HUES48 (cell line): ENCODE results near the gene SP1.

Experiments
- H3K27ac ChIP-seq: one replicate; pipeline ENCODE4 v1.7.0; 2013; ENCODE audit warnings: low read depth, low read length, inconsistent platforms
- H3K27me3 ChIP-seq: 2 replicates; pipeline ENCODE4 v1.6.1; 2013; ENCODE audit warnings: mild to moderate bottlenecking, low read length; ENCODE audit not compliant: control insufficient read depth, insufficient read depth
- H3K36me3 ChIP-seq: 2 replicates; pipeline ENCODE4 v1.6.1; 2013; ENCODE audit warnings: low read length; ENCODE audit not compliant: control insufficient read depth, insufficient read depth
- H3K4me1 ChIP-seq: 2 replicates; pipeline ENCODE4 v1.6.1; 2013; ENCODE audit warnings: mild to moderate bottlenecking, low read length; ENCODE audit not compliant: control insufficient read depth, insufficient read depth
- H3K4me3 ChIP-seq: 2 replicates; pipeline ENCODE4 v1.5.1; 2013; ENCODE audit warnings: mild to moderate bottlenecking, low read depth, low read length
- H3K9ac ChIP-seq: 2 replicates; pipeline ENCODE4 v1.6.1; 2013; ENCODE audit warnings: mild to moderate bottlenecking, low read depth, low read length, moderate library complexity
- H3K9me3 ChIP-seq: 2 replicates; pipeline ENCODE4 v1.6.1; 2013; ENCODE audit warnings: low read length; ENCODE audit not compliant: control insufficient read depth, insufficient read depth

The SP1 gene

GRCh38 chr12:53343449-53343848, 36.5 kb upstream of the SP1 start:
- H3K9ac ChIP-seq: no peak overlapping the region
- no peak overlapping the region for H3K27ac ChIP-seq
- peaks cover 7% of the 10 kb centered on the region for H3K4me1 ChIP-seq
- no peaks in the 10 kb centered on the region for H3K36me3 ChIP-seq
- no peaks in the 10 kb centered on the region for H3K9me3 ChIP-seq
- H3K27me3 ChIP-seq: peaks cover 32% of the 10 kb centered on the region
- H3K4me3 ChIP-seq: no peak overlapping the region

GRCh38 chr12:53343969-53344368, 36.0 kb upstream of the SP1 start:
- no peak overlapping the region; the same call in 1 of the 2 replicates for H3K4me3 ChIP-seq
- no peak overlapping the region for H3K27ac ChIP-seq

GRCh38 chr12:53344487-53344823, 35.5 kb upstream of the SP1 start:
- no peak overlapping the region for H3K27ac ChIP-seq
- peaks cover 5% of the 10 kb centered on the region for H3K4me1 ChIP-seq
- H3K4me3 ChIP-seq: peak overlapping the region; percentile 84
- H3K36me3 ChIP-seq: no peaks in the 10 kb centered on the region
- H3K9me3 ChIP-seq: no peaks in the 10 kb centered on the region
- peaks cover 32% of the 10 kb centered on the region for H3K27me3 ChIP-seq
- no peak overlapping the region for H3K9ac ChIP-seq

More at GRCh38 chr12:53343969-53344368, 36.0 kb upstream of the SP1 start:
- H3K4me1 ChIP-seq: peaks cover 5% of the 10 kb centered on the region
- no peaks in the 10 kb centered on the region for H3K36me3 ChIP-seq
- H3K27me3 ChIP-seq: peaks cover 32% of the 10 kb centered on the region
- no peaks in the 10 kb centered on the region for H3K9me3 ChIP-seq
- H3K9ac ChIP-seq: no peak overlapping the region

- Histone ChIP-seq H3K9me3 (no peaks in the 10 kb centered on the region), H3K27ac (peak overlapping the region; percentile 71), H3K27me3 (peaks cover 32% of the 10 kb centered on the region), H3K4me1 (peaks cover 5% of the 10 kb centered on the region), H3K36me3 (no peaks in the 10 kb centered on the region), H3K4me3 (peak overlapping the region; percentile 84), H3K9ac (no peak overlapping the region)
These were observed 35.0 kb upstream of the SP1 start for GRCh38 chr12:53344824-53345485.

- H3K9me3 ChIP-seq: no peaks in the 10 kb centered on the region
- no peaks in the 10 kb centered on the region for H3K36me3 ChIP-seq
- H3K27ac ChIP-seq: peak overlapping the region; percentile 71
- H3K27me3 ChIP-seq: peaks cover 30% of the 10 kb centered on the region
- no peak overlapping the region for H3K9ac ChIP-seq
- peak overlapping the region; percentile 84 for H3K4me3 ChIP-seq
- H3K4me1 ChIP-seq: peaks cover 5% of the 10 kb centered on the region
These were observed 34.3 kb upstream of the SP1 start for GRCh38 chr12:53345486-53346188.

- H3K27ac ChIP-seq: no peak overlapping the region
- H3K9ac ChIP-seq: no peak overlapping the region
- H3K4me1 ChIP-seq: peaks cover 5% of the 10 kb centered on the region
- peaks cover 24% of the 10 kb centered on the region for H3K27me3 ChIP-seq
- H3K4me3 ChIP-seq: no peak overlapping the region
- H3K9me3 ChIP-seq: no peaks in the 10 kb centered on the region
- no peaks in the 10 kb centered on the region for H3K36me3 ChIP-seq
These were observed 33.5 kb upstream of the SP1 start for GRCh38 chr12:53346491-53346890.

- peaks cover 24% of the 10 kb centered on the region for H3K27me3 ChIP-seq
- H3K4me3 ChIP-seq: no peak overlapping the region
- no peaks in the 10 kb centered on the region for H3K36me3 ChIP-seq
- H3K4me1 ChIP-seq: peaks cover 5% of the 10 kb centered on the region
- no peak overlapping the region for H3K27ac ChIP-seq
- no peak overlapping the region for H3K9ac ChIP-seq
- H3K9me3 ChIP-seq: no peaks in the 10 kb centered on the region
These were observed 32.1 kb upstream of the SP1 start for GRCh38 chr12:53347905-53348304.

- no peak overlapping the region for H3K9ac ChIP-seq
- no peak overlapping the region for H3K4me3 ChIP-seq
- no peaks in the 10 kb centered on the region for H3K27me3 ChIP-seq
- no peaks in the 10 kb centered on the region for H3K4me1 ChIP-seq
- no peaks in the 10 kb centered on the region for H3K36me3 ChIP-seq
- no peaks in the 10 kb centered on the region for H3K9me3 ChIP-seq
- no peak overlapping the region for H3K27ac ChIP-seq
These were observed 27.4 kb upstream of the SP1 start for GRCh38 chr12:53352331-53353256.

- no peaks in the 10 kb centered on the region for H3K27me3 ChIP-seq
- no peak overlapping the region for H3K4me3 ChIP-seq
- no peak overlapping the region for H3K27ac ChIP-seq
- no peaks in the 10 kb centered on the region for H3K4me1 ChIP-seq
- no peaks in the 10 kb centered on the region for H3K36me3 ChIP-seq
- H3K9me3 ChIP-seq: no peaks in the 10 kb centered on the region
- H3K9ac ChIP-seq: no peak overlapping the region
These were observed 26.7 kb upstream of the SP1 start for GRCh38 chr12:53353257-53353655.

GRCh38 chr12:53355121-53355520, 24.9 kb upstream of the SP1 start:
- Histone ChIP-seq H3K9ac (no peak overlapping the region), H3K27ac (no peak overlapping the region), H3K4me3 (no peak overlapping the region), H3K36me3 (no peaks in the 10 kb centered on the region), H3K9me3 (no peaks in the 10 kb centered on the region), H3K27me3 (no peaks in the 10 kb centered on the region), H3K4me1 (no peaks in the 10 kb centered on the region)
